ENCODE results near the gene LAX1.

DNA sequence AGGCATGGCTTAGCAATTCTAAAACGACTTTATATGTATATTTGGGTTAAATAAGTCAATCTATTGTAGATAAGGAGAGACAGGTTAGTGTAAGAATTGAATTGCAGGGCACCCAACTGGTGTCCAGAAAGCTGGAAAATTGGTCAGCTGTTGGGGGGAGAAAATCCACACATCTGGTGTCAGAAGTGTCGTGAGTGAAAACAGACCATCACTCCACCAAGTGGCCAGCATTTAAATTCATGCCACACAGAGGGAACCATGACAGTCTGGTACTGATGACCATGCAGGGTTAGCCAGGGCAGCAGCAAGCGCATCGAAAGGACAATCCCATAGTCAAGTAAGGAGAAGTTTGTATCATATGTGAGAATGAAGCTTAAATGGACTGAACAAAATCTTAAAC, 11.7 kb downstream of the LAX1 start:
- TF ChIP-seq, protein P1, sequence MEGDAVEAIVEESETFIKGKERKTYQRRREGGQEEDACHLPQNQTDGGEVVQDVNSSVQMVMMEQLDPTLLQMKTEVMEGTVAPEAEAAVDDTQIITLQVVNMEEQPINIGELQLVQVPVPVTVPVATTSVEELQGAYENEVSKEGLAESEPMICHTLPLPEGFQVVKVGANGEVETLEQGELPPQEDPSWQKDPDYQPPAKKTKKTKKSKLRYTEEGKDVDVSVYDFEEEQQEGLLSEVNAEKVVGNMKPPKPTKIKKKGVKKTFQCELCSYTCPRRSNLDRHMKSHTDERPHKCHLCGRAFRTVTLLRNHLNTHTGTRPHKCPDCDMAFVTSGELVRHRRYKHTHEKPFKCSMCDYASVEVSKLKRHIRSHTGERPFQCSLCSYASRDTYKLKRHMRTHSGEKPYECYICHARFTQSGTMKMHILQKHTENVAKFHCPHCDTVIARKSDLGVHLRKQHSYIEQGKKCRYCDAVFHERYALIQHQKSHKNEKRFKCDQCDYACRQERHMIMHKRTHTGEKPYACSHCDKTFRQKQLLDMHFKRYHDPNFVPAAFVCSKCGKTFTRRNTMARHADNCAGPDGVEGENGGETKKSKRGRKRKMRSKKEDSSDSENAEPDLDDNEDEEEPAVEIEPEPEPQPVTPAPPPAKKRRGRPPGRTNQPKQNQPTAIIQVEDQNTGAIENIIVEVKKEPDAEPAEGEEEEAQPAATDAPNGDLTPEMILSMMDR (IDR thresholded peaks at IDR 0.05; ENCODE audit: poor library complexity, severe bottlenecking) = no peak
- TF ChIP-seq, protein P2, sequence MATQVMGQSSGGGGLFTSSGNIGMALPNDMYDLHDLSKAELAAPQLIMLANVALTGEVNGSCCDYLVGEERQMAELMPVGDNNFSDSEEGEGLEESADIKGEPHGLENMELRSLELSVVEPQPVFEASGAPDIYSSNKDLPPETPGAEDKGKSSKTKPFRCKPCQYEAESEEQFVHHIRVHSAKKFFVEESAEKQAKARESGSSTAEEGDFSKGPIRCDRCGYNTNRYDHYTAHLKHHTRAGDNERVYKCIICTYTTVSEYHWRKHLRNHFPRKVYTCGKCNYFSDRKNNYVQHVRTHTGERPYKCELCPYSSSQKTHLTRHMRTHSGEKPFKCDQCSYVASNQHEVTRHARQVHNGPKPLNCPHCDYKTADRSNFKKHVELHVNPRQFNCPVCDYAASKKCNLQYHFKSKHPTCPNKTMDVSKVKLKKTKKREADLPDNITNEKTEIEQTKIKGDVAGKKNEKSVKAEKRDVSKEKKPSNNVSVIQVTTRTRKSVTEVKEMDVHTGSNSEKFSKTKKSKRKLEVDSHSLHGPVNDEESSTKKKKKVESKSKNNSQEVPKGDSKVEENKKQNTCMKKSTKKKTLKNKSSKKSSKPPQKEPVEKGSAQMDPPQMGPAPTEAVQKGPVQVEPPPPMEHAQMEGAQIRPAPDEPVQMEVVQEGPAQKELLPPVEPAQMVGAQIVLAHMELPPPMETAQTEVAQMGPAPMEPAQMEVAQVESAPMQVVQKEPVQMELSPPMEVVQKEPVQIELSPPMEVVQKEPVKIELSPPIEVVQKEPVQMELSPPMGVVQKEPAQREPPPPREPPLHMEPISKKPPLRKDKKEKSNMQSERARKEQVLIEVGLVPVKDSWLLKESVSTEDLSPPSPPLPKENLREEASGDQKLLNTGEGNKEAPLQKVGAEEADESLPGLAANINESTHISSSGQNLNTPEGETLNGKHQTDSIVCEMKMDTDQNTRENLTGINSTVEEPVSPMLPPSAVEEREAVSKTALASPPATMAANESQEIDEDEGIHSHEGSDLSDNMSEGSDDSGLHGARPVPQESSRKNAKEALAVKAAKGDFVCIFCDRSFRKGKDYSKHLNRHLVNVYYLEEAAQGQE (IDR thresholded peaks at IDR 0.05; ENCODE audit: borderline replicate concordance) = no peak
- TF ChIP-seq EZH2 (IDR thresholded peaks at IDR 0.05; ENCODE audit: borderline replicate concordance, insufficient read depth, low read length, poor library complexity, severe bottlenecking) (no peak), MXI1 (conservative IDR thresholded peaks at IDR 0.05; ENCODE audit: poor library complexity, severe bottlenecking) (no peak)

All from neural cell (in vitro differentiated cells).